Testis (tissue), 2 donors: ENCODE data around the gene C1QTNF3.

Experiments
- POLR2A ChIP-seq: fragments of 450-650 bp; IDR thresholded peaks from one replicate; pipeline ENCODE4 v1.6.1; 2017; ENCODE audit warnings: antibody characterized with exemption, mild to moderate bottlenecking, moderate library complexity
- TF ChIP-seq, protein P1 (sequence below), 3 experiments: fragments of 450-650 bp in 2 of 3; fragments of 200-600 bp in 1 of 3; sonication (generic) in 1 of 3; IDR thresholded peaks; one replicate each; pipeline ENCODE4 v1.5.1; 2016 to 2019; ENCODE audit warnings: antibody characterized with exemption in 3 of 3, mild to moderate bottlenecking in 2 of 3, moderate library complexity in 1 of 3

DNA sequence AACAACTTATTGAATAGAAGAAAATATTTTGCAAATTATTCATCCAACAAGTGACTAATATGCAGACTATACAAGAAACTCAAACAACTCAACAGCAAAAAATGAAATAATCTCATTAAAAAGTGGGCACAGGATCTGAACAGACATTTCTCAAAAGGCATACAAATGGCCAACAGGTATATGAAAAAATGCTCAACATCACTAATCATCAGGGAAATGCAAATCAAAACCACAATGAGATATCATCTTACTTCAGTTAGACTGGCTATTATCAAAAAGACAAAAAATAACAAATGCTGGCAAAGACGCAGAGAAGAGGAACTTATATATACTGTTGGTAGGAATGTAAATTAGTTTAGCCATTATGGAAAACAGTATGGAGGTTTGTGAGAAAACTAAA lies 33.4 kb downstream of the C1QTNF3 start:
- no peak for TF ChIP-seq POLR2A
- TF ChIP-seq, protein P1, sequence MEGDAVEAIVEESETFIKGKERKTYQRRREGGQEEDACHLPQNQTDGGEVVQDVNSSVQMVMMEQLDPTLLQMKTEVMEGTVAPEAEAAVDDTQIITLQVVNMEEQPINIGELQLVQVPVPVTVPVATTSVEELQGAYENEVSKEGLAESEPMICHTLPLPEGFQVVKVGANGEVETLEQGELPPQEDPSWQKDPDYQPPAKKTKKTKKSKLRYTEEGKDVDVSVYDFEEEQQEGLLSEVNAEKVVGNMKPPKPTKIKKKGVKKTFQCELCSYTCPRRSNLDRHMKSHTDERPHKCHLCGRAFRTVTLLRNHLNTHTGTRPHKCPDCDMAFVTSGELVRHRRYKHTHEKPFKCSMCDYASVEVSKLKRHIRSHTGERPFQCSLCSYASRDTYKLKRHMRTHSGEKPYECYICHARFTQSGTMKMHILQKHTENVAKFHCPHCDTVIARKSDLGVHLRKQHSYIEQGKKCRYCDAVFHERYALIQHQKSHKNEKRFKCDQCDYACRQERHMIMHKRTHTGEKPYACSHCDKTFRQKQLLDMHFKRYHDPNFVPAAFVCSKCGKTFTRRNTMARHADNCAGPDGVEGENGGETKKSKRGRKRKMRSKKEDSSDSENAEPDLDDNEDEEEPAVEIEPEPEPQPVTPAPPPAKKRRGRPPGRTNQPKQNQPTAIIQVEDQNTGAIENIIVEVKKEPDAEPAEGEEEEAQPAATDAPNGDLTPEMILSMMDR (IDR thresholded peaks at IDR 0.05): no peak
